SJCRH30 (cell line): ENCODE results near the gene APBB2. TPM values are rescaled to one million over a fixed set of nuclear protein-coding genes. Genes with fewer than 3 reads are reported as not detected.
"Not testable (repeated sequence)": the region's sequence is repeated elsewhere in the genome, so short reads cannot be mapped to it uniquely, and the experiment has no call there.

ENCODE experiments used
- DNase-seq, 2 experiments: peaks; one replicate each; pipeline ENCODE4 v3.0.0-alpha.2; 2015 to 2020
- H3K27ac ChIP-seq: fragments of 250-450 bp; sonication (Bioruptor Pico); 2 replicates; pipeline ENCODE4 v1.5.1; 2020; ENCODE audit warnings: mild to moderate bottlenecking, moderate library complexity
- H3K27me3 ChIP-seq: fragments of 250-450 bp; sonication (Bioruptor Pico); 2 replicates; pipeline ENCODE4 v1.5.1; 2020; ENCODE audit warnings: mild to moderate bottlenecking, moderate library complexity
- H3K36me3 ChIP-seq: fragments of 250-450 bp; sonication (Bioruptor Pico); 2 replicates; pipeline ENCODE4 v1.5.1; 2020; ENCODE audit warnings: mild to moderate bottlenecking, moderate library complexity
- H3K4me1 ChIP-seq: fragments of 250-450 bp; sonication (Bioruptor Pico); 2 replicates; pipeline ENCODE4 v1.5.1; 2020; ENCODE audit warnings: mild to moderate bottlenecking, moderate library complexity
- H3K4me3 ChIP-seq: fragments of 250-450 bp; sonication (Bioruptor Pico); 2 replicates; pipeline ENCODE4 v1.5.1; 2020; ENCODE audit warnings: mild to moderate bottlenecking, moderate library complexity
- H3K9me3 ChIP-seq: fragments of 250-450 bp; sonication (Bioruptor Pico); replicated peaks from 2 replicates; pipeline ENCODE4 v1.5.1; 2020; ENCODE audit warnings: mild to moderate bottlenecking, moderate library complexity
- total RNA-seq: library from RNA; depleted of rRNA; stranded (reverse); fragments of >200 nt; shearing (Covaris generic); gene quantifications from 2 replicates; pipeline ENCODE4 v1.2.3, GENCODE V29; 2014

The APBB2 gene
- total RNA-seq, 1 experiment from 2014 or later: 89.7 TPM

DNA sequence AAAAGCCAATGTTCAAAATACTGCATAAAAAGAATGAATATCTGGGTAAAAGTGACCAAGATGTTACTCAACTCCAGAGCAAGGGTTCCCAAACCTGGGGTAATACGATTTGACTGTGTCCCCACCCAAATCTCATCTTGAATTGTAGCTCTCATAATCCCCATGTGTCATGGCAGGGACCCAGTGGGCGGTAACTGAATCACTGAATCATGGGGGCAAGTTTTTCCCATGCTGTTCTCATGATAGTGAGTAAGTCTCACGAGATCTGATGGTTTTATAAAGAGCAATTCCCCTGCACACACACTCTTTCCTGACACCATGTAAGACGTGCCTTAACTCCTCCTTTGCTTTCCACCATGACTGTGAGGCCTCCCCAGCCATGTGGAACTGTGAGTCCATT lies 64.8 kb downstream of the APBB2 start:
- not testable (repeated sequence) for H3K27me3 ChIP-seq, DNase-seq, H3K4me3 ChIP-seq, H3K27ac ChIP-seq, H3K9me3 ChIP-seq, H3K36me3 ChIP-seq
- peaks cover 32% of the 10 kb centered on the region for H3K4me1 ChIP-seq

DNA sequence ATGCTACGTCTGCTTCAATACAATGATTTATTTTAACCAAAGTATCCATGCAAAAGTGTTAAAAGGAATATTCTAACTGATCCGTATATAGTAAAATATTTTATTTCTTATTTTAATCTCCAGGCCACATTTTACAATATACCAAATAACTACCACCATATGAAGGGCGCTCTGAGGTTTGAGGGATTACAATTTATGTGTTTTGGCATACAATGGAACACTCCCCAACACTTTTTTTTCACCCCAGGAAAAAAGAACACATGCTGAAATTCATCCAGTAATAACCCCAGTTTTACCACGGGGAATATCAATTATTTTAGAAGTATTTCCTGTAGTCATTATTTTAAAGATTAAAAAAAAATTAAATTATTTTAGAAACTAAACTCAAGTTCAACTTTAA lies 65.4 kb downstream of the APBB2 start:
- no peaks in the 10 kb centered on the region for H3K9me3 ChIP-seq
- DNase-seq: no peak
- no peak overlapping the region for H3K27ac ChIP-seq
- no peaks in the 10 kb centered on the region for H3K27me3 ChIP-seq
- H3K36me3 ChIP-seq: no peaks in the 10 kb centered on the region; the same call in 1 of the 2 replicates
- H3K4me3 ChIP-seq: no peak overlapping the region
- H3K4me1 ChIP-seq: peaks cover 32% of the 10 kb centered on the region

DNA sequence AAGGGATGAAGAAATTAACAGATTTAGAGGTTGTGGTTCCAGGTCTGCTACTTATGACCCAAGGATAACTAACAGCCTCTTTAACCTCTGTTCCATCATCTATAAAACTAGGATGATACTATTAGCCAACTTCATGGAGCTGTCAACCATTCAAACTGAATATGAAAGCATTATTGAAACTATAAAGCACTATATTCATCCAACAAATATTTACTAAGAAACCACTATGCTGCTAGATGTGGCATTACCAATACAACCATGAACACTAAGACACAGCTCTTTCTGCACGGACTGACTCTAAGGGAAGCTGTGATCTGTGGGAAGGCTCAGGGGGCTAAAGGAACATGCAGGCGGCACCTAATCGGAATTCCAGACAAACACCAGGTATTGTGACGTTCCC lies 66.0 kb downstream of the APBB2 start:
- no peak for DNase-seq
- H3K4me1 ChIP-seq: peaks cover 35% of the 10 kb centered on the region
- H3K27me3 ChIP-seq: no peaks in the 10 kb centered on the region
- H3K9me3 ChIP-seq: no peaks in the 10 kb centered on the region
- no peak overlapping the region for H3K4me3 ChIP-seq
- no peak overlapping the region for H3K27ac ChIP-seq
- no peaks in the 10 kb centered on the region; the same call in 1 of the 2 replicates for H3K36me3 ChIP-seq

DNA sequence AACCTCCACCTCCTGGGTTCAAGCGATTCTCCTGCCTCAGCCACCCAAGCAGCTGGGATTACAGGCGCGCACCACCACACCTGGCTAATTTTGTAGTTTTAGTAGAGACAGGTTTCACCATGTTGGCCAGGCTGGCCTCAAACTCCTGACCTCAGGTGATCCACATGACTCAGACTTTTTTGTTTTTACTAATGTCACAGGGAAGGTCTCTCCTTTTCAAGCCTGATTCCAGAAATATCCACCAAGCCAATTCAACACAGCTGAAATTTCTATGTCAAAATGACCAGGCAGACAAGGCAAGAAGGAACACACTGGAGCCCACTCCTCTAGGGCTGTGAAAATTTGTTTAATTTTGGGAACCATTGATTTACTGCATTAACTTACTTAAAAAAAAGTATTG lies 66.8 kb downstream of the APBB2 start:
- not testable (repeated sequence) for H3K27me3 ChIP-seq, H3K4me3 ChIP-seq, DNase-seq, H3K27ac ChIP-seq, H3K36me3 ChIP-seq, H3K9me3 ChIP-seq
- peaks cover 39% of the 10 kb centered on the region for H3K4me1 ChIP-seq

DNA sequence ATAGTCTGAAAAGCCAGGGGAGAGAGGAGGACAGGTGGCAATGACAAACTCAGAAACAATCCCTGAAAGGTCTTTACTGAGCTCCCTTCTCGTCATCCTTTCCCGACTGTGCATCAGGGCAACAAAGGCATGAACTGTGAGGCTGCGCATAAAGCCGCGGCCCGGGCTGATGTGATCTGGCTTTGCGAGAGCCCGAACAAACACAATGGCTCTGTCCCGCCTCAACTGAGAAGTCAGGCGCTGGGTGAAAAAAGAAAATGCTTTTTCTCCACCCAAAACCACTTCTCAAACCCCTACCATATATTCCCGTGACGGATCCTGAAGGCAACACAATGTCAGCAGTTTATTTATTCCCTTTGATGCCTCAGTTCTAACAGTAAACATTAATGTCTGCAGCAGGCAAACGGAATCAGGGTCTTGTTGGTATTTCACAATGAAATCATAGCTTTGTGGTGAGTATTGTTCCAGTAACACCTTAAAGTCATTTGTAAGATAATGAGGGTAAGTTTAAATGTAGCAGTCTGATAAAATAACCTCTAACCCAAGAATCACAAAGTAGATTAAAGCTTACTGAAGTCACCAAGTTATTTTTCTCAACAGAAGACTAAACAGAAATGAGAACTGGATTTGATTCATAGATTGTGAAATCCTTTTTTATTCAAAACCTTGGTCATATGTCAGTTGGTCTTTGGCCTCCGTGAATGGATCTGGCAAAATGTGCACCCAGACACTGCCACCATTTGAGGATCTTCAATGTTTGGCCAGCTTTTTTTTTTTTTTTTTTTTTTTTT lies 67.4 kb downstream of the APBB2 start:
- H3K4me3 ChIP-seq: no peak overlapping the region
- peak in 1 of 2 experiments; percentile 21 for DNase-seq
- peaks cover 46% of the 10 kb centered on the region for H3K4me1 ChIP-seq
- H3K9me3 ChIP-seq: no peaks in the 10 kb centered on the region
- H3K36me3 ChIP-seq: no peaks in the 10 kb centered on the region; the same call in 1 of the 2 replicates
- no peaks in the 10 kb centered on the region for H3K27me3 ChIP-seq
- H3K27ac ChIP-seq: peak overlapping the region; percentile 100

DNA sequence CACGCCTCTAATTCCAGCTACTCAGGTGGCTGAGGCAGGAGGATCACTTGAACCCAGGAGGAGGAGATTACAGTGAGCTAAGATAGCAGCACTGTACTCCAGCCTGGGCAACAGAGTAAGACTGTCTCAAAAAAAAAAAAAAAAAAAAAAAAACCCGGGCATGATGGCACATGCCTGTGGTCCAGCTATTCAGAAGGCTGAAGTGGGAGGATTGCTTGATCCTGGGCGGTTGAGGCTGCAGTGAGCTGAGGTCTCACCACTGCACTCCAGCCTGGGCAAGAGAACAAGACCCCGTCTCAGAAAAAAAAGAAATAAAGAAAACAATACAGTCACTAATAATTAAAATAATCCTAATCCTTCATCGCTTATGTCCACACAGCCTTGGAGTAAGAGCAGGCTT lies 68.1 kb downstream of the APBB2 start:
- peaks cover 52% of the 10 kb centered on the region for H3K4me1 ChIP-seq
- H3K27ac ChIP-seq: peak overlapping the region; percentile 100
- no peaks in the 10 kb centered on the region for H3K27me3 ChIP-seq
- H3K36me3 ChIP-seq: peaks cover 3% of the 10 kb centered on the region; the same call in 1 of the 2 replicates
- H3K9me3 ChIP-seq: no peaks in the 10 kb centered on the region
- peak in 1 of 2 experiments; percentile 29 for DNase-seq
- no peak overlapping the region for H3K4me3 ChIP-seq

DNA sequence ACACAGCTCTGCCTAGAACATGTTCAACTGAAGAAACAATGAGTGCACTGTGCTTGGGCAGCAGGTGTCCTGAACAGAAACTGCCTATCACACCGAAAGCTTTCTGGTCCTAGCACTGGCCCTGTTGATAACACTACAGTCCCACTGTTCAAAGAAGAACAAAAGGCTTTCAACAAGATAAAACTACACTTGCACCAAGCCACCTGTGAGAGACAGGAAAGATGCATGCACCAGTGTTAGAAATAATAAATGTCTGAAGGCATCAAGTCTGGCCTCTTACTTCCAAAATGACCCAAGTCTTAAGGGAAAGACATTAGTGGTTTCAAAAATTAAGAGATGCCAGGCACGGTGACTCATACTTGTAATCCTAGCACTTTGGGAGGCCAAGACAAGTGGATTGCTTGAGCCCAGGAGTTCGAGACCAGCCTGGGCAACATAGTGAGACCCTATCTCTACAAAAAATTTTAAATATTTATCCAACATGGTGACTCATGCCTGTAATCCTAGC lies 68.7 kb downstream of the APBB2 start:
- Histone ChIP-seq H3K9me3 (no peaks in the 10 kb centered on the region), H3K4me1 (peaks cover 52% of the 10 kb centered on the region)
- DNase-seq: peak; percentile 90 to 97

DNA sequence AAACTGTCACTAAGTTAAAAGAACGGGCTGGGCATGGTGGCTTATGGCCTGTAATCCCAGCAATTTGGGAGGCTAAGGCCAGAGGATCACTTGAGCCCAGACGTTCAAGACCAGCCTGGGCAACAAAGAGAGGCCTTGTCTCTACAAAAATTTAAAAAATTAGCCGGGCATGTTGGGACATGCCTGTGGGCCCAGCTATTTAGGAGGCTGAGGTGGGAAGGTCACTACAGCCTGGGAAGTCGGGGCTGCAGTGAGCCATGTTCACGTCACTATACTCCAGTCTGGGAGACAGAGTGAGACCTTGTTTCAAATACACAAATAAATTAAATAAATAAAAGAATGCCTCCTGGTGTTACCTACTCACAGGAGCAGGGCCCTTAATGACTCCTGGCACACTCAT lies 69.5 kb downstream of the APBB2 start:
- Histone ChIP-seq H3K9me3 (no peaks in the 10 kb centered on the region), H3K27me3 (no peaks in the 10 kb centered on the region), H3K36me3 (peaks cover 3% of the 10 kb centered on the region; the same call in 1 of the 2 replicates), H3K4me3 (no peak overlapping the region), H3K4me1 (peaks cover 60% of the 10 kb centered on the region), H3K27ac (peak overlapping the region; percentile 100)
- DNase-seq: peak; percentile 90 to 96

More for the DNA sequence above, 68.7 kb downstream of the APBB2 start:
- H3K27me3 ChIP-seq: no peaks in the 10 kb centered on the region
- H3K4me3 ChIP-seq: no peak overlapping the region
- peak overlapping the region; percentile 100 for H3K27ac ChIP-seq
- peaks cover 3% of the 10 kb centered on the region; the same call in 1 of the 2 replicates for H3K36me3 ChIP-seq

DNA sequence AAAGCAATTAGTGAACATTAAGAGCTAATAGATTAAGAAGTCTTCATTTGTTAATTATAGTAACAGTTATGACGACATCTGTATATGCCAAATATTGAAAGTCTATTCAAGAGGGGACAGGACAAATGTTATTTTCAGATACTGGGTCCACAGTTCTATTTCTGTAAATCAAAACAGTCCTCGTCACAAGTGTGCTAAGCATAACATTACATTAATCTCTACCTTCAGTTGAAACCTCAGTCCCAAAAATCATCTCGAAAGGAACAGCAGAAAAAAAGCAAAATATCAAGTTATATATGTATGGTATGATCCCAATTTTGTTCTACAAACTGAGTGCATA lies 70.3 kb downstream of the APBB2 start:
- Histone ChIP-seq H3K4me3 (no peak overlapping the region), H3K9me3 (0 out of 2 replicates have a peak, but pooled peaks cover 3% of the 10 kb centered on the region), H3K27me3 (no peaks in the 10 kb centered on the region), H3K36me3 (peaks cover 9% of the 10 kb centered on the region; the same call in 1 of the 2 replicates), H3K27ac (peak overlapping the region; percentile 100), H3K4me1 (peaks cover 63% of the 10 kb centered on the region)
- DNase-seq: no peak

DNA sequence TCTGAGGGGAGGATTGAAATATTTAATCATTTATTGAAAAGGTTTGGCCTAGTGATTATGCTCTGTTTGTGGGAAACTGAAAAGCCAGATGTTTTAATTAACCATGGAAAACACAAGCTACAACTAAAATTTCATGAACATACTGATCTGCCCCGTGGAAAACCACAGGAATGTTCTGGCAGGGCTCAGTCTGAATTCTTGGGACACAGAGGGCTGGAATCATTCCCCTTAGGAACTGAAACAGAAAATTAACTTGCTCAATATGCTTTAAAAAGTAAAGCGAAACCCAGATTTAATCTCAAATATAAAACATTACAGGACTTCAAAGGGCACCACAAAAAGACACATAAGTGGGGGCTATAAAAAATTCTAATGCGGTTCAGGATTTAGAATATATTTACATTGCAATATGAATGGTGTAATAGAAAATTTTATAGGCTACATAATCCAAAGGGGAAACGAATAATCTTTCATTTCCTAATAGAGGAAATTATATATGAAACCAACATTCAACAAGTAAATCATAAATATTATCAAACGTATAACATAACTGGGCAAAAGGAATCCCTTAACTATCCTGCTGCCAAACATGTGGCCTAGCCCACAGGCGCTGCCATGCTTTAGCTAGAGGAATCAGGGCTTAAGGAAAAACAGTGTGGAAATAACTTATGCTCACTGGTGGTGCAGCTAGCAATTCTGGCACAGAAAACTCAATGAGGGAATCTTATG lies 70.9 kb downstream of the APBB2 start:
- H3K4me1 ChIP-seq: peaks cover 63% of the 10 kb centered on the region
- no peaks in the 10 kb centered on the region for H3K27me3 ChIP-seq
- DNase-seq: peak; percentile 90 to 97
- H3K9me3 ChIP-seq: 0 out of 2 replicates have a peak, but pooled peaks cover 3% of the 10 kb centered on the region
- peaks cover 14% of the 10 kb centered on the region for H3K36me3 ChIP-seq
- H3K27ac ChIP-seq: peak overlapping the region; percentile 100
- H3K4me3 ChIP-seq: peak overlapping the region; percentile 38

DNA sequence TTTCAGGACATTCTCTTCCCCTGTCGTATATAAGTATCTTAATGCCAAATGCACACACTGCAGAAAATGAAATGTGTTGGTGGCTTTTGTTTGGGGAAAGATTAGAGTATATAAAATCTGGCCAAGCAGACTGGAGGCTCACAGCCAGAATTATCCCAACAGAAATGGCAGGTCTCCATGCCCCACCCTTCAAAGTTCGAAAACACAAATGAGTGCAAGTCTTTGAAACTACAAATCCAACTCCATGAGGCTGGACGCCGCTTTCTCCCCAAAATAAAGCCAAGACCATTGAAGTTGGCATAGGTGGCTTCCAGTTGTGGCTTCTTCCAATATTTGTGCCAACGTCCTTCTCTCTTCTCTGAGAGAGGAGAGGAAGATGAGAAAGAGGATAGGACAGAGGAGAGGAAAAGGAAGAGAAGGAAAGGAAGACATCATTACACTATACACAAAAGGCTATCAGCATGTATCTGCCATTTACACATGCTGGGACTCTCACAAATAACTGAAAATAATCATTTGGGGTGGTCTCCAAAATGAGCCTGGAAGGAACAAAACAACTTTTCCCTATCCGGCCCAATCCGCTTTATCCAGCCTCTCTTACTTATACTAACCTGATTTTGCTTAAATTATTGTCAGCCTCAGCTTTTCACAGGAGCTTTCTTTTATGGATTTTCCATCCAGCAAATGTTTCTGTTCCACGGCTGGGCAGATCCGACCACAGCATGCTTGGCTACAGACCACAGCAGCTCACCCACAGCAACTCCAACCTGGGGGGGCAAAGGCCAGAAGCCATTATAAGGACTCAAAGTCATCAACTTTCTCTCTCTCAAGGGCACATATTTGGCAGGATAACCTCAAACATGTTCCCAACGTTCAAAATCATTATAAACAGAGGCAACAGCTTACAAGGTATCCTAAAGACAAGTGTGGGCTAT lies 71.7 kb downstream of the APBB2 start:
- Histone ChIP-seq H3K4me3 (peak overlapping the region; percentile 38), H3K36me3 (peaks cover 18% of the 10 kb centered on the region), H3K27me3 (no peaks in the 10 kb centered on the region), H3K27ac (peak overlapping the region; percentile 100), H3K4me1 (peaks cover 63% of the 10 kb centered on the region), H3K9me3 (0 out of 2 replicates have a peak, but pooled peaks cover 3% of the 10 kb centered on the region)
- DNase-seq: peak; percentile 94 to 95

DNA sequence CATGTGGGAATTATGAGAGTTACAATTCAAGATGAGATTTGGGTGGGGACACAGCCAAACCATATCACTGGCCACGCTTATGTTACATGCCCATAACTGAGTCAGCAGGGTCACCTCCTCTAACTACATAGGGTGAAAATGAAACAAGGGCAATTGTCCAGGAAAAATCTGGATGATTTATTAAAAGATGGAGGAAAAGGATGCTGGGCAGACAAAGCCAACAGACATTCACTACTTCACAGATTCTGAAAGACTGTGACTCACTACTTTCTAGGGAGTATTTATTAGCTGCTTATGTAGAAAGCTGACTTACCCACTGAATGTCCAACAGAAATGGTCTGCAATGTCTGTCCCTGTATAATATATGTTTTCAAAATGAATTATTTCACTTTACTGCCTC lies 72.4 kb downstream of the APBB2 start:
- DNase-seq: peak in 1 of 2 experiments; percentile 34
- Histone ChIP-seq H3K4me3 (peak overlapping the region; percentile 38), H3K36me3 (peaks cover 22% of the 10 kb centered on the region), H3K27me3 (no peaks in the 10 kb centered on the region), H3K4me1 (peaks cover 60% of the 10 kb centered on the region), H3K9me3 (0 out of 2 replicates have a peak, but pooled peaks cover 3% of the 10 kb centered on the region), H3K27ac (peak overlapping the region; percentile 100)

DNA sequence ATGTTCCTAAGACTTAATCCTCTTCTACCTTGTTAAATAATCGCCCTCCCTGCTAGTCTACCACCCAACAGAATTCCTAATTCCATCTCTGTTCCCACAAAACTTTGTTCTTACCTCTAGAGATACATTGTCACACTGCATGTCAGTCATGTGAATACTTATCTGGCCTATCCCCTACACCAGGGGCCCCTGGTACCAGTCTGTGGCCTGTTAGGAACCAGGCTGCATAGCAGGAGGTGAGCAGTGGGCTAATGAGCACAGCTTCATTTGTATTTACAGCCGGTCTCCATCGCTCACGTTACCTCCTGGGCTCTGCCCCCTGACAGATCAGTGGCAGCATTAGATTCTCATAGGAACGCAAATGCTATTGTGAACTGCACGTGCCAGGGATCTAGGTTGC lies 73.9 kb downstream of the APBB2 start:
- H3K4me1 ChIP-seq: peaks cover 54% of the 10 kb centered on the region
- H3K27ac ChIP-seq: no peak overlapping the region
- no peak for DNase-seq
- 0 out of 2 replicates have a peak, but pooled peaks cover 3% of the 10 kb centered on the region for H3K9me3 ChIP-seq
- peaks cover 26% of the 10 kb centered on the region for H3K36me3 ChIP-seq
- H3K27me3 ChIP-seq: no peaks in the 10 kb centered on the region
- no peak overlapping the region for H3K4me3 ChIP-seq

DNA sequence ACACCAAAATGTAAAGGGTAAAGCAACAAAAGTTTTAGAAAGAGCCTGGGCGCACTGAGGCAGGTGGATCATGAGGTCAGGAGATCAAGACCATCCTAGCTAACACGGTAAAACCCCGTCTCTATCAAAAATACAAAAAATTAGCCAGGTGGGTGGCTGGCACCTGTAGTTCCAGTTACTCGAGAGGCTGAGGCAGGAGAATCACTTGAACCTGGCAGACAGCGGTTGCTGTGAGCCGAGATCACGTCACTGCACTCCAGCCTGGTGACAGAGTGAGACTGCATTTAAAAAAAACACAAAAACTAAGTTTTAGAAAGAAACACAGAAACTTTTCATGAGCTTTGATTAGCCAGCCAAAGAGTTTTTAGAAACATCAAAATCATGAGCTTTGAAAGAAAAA lies 76.5 kb downstream of the APBB2 start:
- peaks cover 52% of the 10 kb centered on the region for H3K4me1 ChIP-seq
- H3K36me3 ChIP-seq: peaks cover 26% of the 10 kb centered on the region
- DNase-seq: no peak
- H3K9me3 ChIP-seq: 0 out of 2 replicates have a peak, but pooled peaks cover 3% of the 10 kb centered on the region
- no peak overlapping the region for H3K27ac ChIP-seq
- H3K4me3 ChIP-seq: no peak overlapping the region
- no peaks in the 10 kb centered on the region for H3K27me3 ChIP-seq
